GM23338 (cell line): ENCODE results near the gene MIEF2. TPM values are rescaled to one million over a fixed set of nuclear protein-coding genes. Genes with fewer than 3 reads are reported as not detected.

ENCODE experiments used
- ATAC-seq: fragments of 200-7000 bp; cut with Tn5 transposase; 3 replicates; pipeline ENCODE4 v1.9.1; 2020
- DNase-seq: peaks from one replicate; pipeline ENCODE4 v3.0.0-alpha.2; 2015; ENCODE audit warnings: low spot score
- H2AFZ ChIP-seq: fragments of 200-600 bp; sonication (generic); 2 replicates; pipeline ENCODE4 v1.8.0; 2016; ENCODE audit warnings: antibody characterized with exemption, mild to moderate bottlenecking, moderate library complexity
- H3F3A ChIP-seq: fragments of 200-600 bp; sonication (generic); replicated peaks from 2 replicates; pipeline ENCODE4 v1.8.0; 2017; ENCODE audit warnings: antibody characterized with exemption, mixed run types, low read depth
- H3K27ac ChIP-seq: fragments of 200-600 bp; sonication (generic); 2 replicates; pipeline ENCODE4 v1.6.1; 2016; ENCODE audit warnings: low read depth
- H3K27me3 ChIP-seq: fragments of 200-600 bp; sonication (generic); 2 replicates; pipeline ENCODE4 v1.8.0; 2016; ENCODE audit warnings: mild to moderate bottlenecking, mixed run types, moderate library complexity; ENCODE audit not compliant: insufficient read depth
- H3K36me3 ChIP-seq: fragments of 200-600 bp; sonication (generic); 2 replicates; pipeline ENCODE4 v1.8.0; 2016; ENCODE audit warnings: mild to moderate bottlenecking; ENCODE audit not compliant: insufficient read depth
- H3K4me1 ChIP-seq: fragments of 200-600 bp; sonication (generic); 2 replicates; pipeline ENCODE4 v1.8.0; 2016; ENCODE audit warnings: mild to moderate bottlenecking, moderate library complexity; ENCODE audit not compliant: insufficient read depth
- H3K4me2 ChIP-seq: fragments of 200-600 bp; sonication (generic); 2 replicates; pipeline ENCODE4 v1.7.1; 2017; ENCODE audit warnings: mixed run types
- H3K4me3 ChIP-seq: fragments of 200-600 bp; sonication (generic); 2 replicates; pipeline ENCODE4 v1.6.1; 2016; ENCODE audit warnings: mixed run types
- H3K79me2 ChIP-seq: fragments of 200-600 bp; sonication (generic); replicated peaks from 2 replicates; pipeline ENCODE4 v1.8.0; 2017; ENCODE audit warnings: mild to moderate bottlenecking; ENCODE audit not compliant: insufficient read depth
- H3K9me2 ChIP-seq: fragments of 200-600 bp; sonication (generic); 2 replicates; pipeline ENCODE4 v1.8.0; 2017; ENCODE audit not compliant: insufficient read depth
- H4K20me1 ChIP-seq: fragments of 200-600 bp; sonication (generic); replicated peaks from 2 replicates; pipeline ENCODE4 v1.8.0; 2017; ENCODE audit warnings: mild to moderate bottlenecking; ENCODE audit not compliant: insufficient read depth
- H3K27ac Mint-ChIP-seq: 2 replicates; pipeline ENCODE4 v1.8.0; 2020; ENCODE audit warnings: inconsistent platforms, mild to moderate bottlenecking, moderate library complexity, mixed read lengths
- H3K27me3 Mint-ChIP-seq: 3 replicates; pipeline ENCODE4 v1.8.0; 2022; ENCODE audit warnings: low read depth, mild to moderate bottlenecking, moderate library complexity, mixed read lengths, inconsistent platforms; ENCODE audit not compliant: insufficient read depth, poor library complexity
- H3K36me3 Mint-ChIP-seq: 3 replicates; pipeline ENCODE4 v1.8.0; 2021; ENCODE audit warnings: low read depth, mild to moderate bottlenecking, inconsistent platforms, moderate library complexity, mixed read lengths
- H3K4me1 Mint-ChIP-seq: 3 replicates; pipeline ENCODE4 v1.8.0; 2020; ENCODE audit warnings: mild to moderate bottlenecking, inconsistent platforms, mixed read lengths
- H3K4me3 Mint-ChIP-seq: 3 replicates; pipeline ENCODE4 v1.8.0; 2021; ENCODE audit warnings: moderate library complexity, mild to moderate bottlenecking, inconsistent platforms, mixed read lengths
- H3K9me3 Mint-ChIP-seq: 3 replicates; pipeline ENCODE4 v1.8.0; 2020; ENCODE audit warnings: moderate library complexity, mild to moderate bottlenecking, inconsistent platforms, mixed read lengths
- CREB1 ChIP-seq: fragments of 250-450 bp; sonication (Bioruptor Pico); IDR thresholded peaks from 2 replicates; pipeline ENCODE4 v1.5.0; 2020; ENCODE audit warnings: low read depth, mild to moderate bottlenecking, moderate library complexity
- ETS1 ChIP-seq: IDR thresholded peaks from 2 replicates; pipeline ENCODE4 v1.6.1; 2016; ENCODE audit warnings: antibody characterized with exemption
- EZH2phosphoT487 ChIP-seq: fragments of 200-600 bp; sonication (generic); IDR thresholded peaks from one replicate; pipeline ENCODE4 v1.8.1; 2018; ENCODE audit warnings: antibody characterized with exemption; ENCODE audit not compliant: unreplicated experiment
- ZNF114 ChIP-seq: fragments of 250-450 bp; sonication (Bioruptor Pico); IDR thresholded peaks from 2 replicates; pipeline ENCODE4 v1.5.0; 2020; ENCODE audit warnings: mild to moderate bottlenecking, moderate library complexity
- polyA plus RNA-seq: library from polyadenylated mRNA; unstranded; fragments of >200 nt; fragmentation: Nextera tagmentation; extraction: Ambion mirVana; gene quantifications from 2 replicates; pipeline ENCODE4 v1.2.1, GENCODE V29; 2016
- total RNA-seq: library from RNA; depleted of rRNA; stranded (reverse); fragments of >200 nt; shearing (Covaris generic); gene quantifications from 2 replicates; pipeline ENCODE4 v1.2.3, GENCODE V29; 2014
- TF ChIP-seq, protein P1 (sequence below), 2 experiments: fragments of 200-600 bp in 1 of 2; sonication (generic) in 1 of 2; conservative IDR thresholded peaks; 2 replicates each; pipeline versions ENCODE4 v1.5.1 to v1.6.1; 2016 to 2017; ENCODE audit warnings: antibody characterized with exemption in 2 of 2, low read depth in 2 of 2, mild to moderate bottlenecking in 2 of 2, moderate library complexity in 1 of 2

The MIEF2 gene
- total and polyA plus RNA-seq, 2 experiments from 2014 or later = 8.2 to 26.5 TPM

- peak overlapping the region; percentile 85 for H3K27ac Mint-ChIP-seq
- peak overlapping the region; percentile 48 for H3K4me3 Mint-ChIP-seq
These were observed 12.1 kb upstream of the MIEF2 start for GRCh38 chr17:18248300-18248731.

DNA sequence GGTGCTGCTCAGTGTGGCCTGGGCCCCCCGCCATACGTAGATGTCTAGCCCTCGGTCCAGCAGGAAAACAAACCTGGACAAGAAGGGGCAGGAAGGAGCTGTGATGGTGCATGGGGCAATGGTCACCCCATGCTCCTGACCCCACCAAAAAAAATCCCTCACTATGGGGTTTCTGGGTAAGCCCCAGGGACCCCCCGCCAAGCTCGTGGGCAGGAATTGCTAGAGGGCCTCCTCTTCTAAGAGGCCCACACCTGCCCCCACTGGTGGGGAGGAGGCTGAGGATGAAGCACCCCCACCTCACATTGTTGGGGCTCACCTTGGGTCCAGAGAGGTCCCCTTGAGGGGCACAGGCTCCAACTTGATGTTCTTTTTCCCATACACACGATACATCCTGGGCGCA is 11.7 kb upstream of the MIEF2 start:
- no peak overlapping the region for H2AFZ ChIP-seq
- Mint-ChIP-seq H3K27me3 (peaks cover 31% of the 10 kb centered on the region), H3K9me3 (no peaks in the 10 kb centered on the region; the same call in 2 of the 3 replicates), H3K27ac (peak overlapping the region; percentile 85; the same call in 1 of the 2 replicates), H3K4me3 (no peak overlapping the region), H3K4me1 (peaks cover 16% of the 10 kb centered on the region), H3K36me3 (peaks cover 74% of the 10 kb centered on the region)
- H3K27ac ChIP-seq = peak overlapping the region; percentile 59; the same call in 1 of the 2 replicates
- H3K4me3 ChIP-seq = no peak overlapping the region
- peaks cover 16% of the 10 kb centered on the region for H3K36me3 ChIP-seq
- no peaks in the 10 kb centered on the region for H3K9me2 ChIP-seq
- H3F3A ChIP-seq = peaks cover 16% of the 10 kb centered on the region
- H3K4me2 ChIP-seq = no peak overlapping the region
- DNase-seq = no peak
- no peaks in the 10 kb centered on the region for H3K79me2 ChIP-seq
- ATAC-seq = no peak
- H3K27me3 ChIP-seq = no peaks in the 10 kb centered on the region
- peaks cover 5% of the 10 kb centered on the region; the same call in 1 of the 2 replicates for H3K4me1 ChIP-seq
- TF ChIP-seq, protein P1, sequence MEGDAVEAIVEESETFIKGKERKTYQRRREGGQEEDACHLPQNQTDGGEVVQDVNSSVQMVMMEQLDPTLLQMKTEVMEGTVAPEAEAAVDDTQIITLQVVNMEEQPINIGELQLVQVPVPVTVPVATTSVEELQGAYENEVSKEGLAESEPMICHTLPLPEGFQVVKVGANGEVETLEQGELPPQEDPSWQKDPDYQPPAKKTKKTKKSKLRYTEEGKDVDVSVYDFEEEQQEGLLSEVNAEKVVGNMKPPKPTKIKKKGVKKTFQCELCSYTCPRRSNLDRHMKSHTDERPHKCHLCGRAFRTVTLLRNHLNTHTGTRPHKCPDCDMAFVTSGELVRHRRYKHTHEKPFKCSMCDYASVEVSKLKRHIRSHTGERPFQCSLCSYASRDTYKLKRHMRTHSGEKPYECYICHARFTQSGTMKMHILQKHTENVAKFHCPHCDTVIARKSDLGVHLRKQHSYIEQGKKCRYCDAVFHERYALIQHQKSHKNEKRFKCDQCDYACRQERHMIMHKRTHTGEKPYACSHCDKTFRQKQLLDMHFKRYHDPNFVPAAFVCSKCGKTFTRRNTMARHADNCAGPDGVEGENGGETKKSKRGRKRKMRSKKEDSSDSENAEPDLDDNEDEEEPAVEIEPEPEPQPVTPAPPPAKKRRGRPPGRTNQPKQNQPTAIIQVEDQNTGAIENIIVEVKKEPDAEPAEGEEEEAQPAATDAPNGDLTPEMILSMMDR (conservative IDR thresholded peaks at IDR 0.05; ENCODE audit: low read depth in 2 of 2) = no peak
- TF ChIP-seq EZH2phosphoT487 (no peak), ZNF114 (CRISPR knock-in tag) (no peak)
- H4K20me1 ChIP-seq = peaks cover 8% of the 10 kb centered on the region

More at GRCh38 chr17:18248300-18248731, 12.1 kb upstream of the MIEF2 start:
- H3K4me1 Mint-ChIP-seq = peaks cover 16% of the 10 kb centered on the region
- H3K4me1 ChIP-seq = peaks cover 5% of the 10 kb centered on the region; the same call in 1 of the 2 replicates
- ATAC-seq (peak; percentile 54), DNase-seq (peak; percentile 83)
- peaks cover 31% of the 10 kb centered on the region for H3K27me3 Mint-ChIP-seq
- TF ChIP-seq, protein P1 (conservative IDR thresholded peaks at IDR 0.05; ENCODE audit: low read depth in 2 of 2) = peak; percentile 70 to 89
- no peak for TF ChIP-seq ZNF114 (CRISPR knock-in tag)
- H3F3A ChIP-seq = peaks cover 16% of the 10 kb centered on the region
- H2AFZ ChIP-seq = no peak overlapping the region
- H3K4me3 ChIP-seq = no peak overlapping the region
- H4K20me1 ChIP-seq = peaks cover 8% of the 10 kb centered on the region
- H3K4me2 ChIP-seq = no peak overlapping the region
- H3K9me2 ChIP-seq = no peaks in the 10 kb centered on the region
- H3K27ac ChIP-seq = peak overlapping the region; percentile 60
- H3K27me3 ChIP-seq = no peaks in the 10 kb centered on the region
- no peaks in the 10 kb centered on the region for H3K79me2 ChIP-seq
- peaks cover 16% of the 10 kb centered on the region for H3K36me3 ChIP-seq
- H3K36me3 Mint-ChIP-seq = peaks cover 75% of the 10 kb centered on the region
- H3K9me3 Mint-ChIP-seq = no peaks in the 10 kb centered on the region; the same call in 2 of the 3 replicates

GRCh38 chr17:18250259-18250658 is 10.2 kb upstream of the MIEF2 start:
- H3K36me3 Mint-ChIP-seq = peaks cover 71% of the 10 kb centered on the region
- peaks cover 20% of the 10 kb centered on the region for H3K36me3 ChIP-seq
- TF ChIP-seq CREB1 (CRISPR knock-in tag) (no peak), ETS1 (no peak)

More at GRCh38 chr17:18250259-18250658, 10.2 kb upstream of the MIEF2 start:
- Histone ChIP-seq H3K4me1 (peaks cover 5% of the 10 kb centered on the region; the same call in 1 of the 2 replicates), H3K27me3 (no peaks in the 10 kb centered on the region), H3K27ac (no peak overlapping the region), H3K79me2 (no peaks in the 10 kb centered on the region), H4K20me1 (peaks cover 8% of the 10 kb centered on the region), H3K9me2 (no peaks in the 10 kb centered on the region), H3K4me3 (no peak overlapping the region), H2AFZ (no peak overlapping the region), H3K4me2 (no peak overlapping the region), H3F3A (peaks cover 16% of the 10 kb centered on the region)
- Mint-ChIP-seq H3K9me3 (no peaks in the 10 kb centered on the region; the same call in 2 of the 3 replicates), H3K4me1 (peaks cover 16% of the 10 kb centered on the region), H3K27me3 (peaks cover 30% of the 10 kb centered on the region), H3K4me3 (no peak overlapping the region), H3K27ac (no peak overlapping the region)
- ATAC-seq (no peak), DNase-seq (peak; percentile 38)
